COLO668 (cell line): ENCODE measurements around the gene ARL15.

Source experiments
- DNase-seq: peaks from one replicate; lab custom pipeline; 2025; ENCODE audit not compliant: unreplicated experiment; lab: John Stamatoyannopoulos, UW

Gene ARL15

DNA sequence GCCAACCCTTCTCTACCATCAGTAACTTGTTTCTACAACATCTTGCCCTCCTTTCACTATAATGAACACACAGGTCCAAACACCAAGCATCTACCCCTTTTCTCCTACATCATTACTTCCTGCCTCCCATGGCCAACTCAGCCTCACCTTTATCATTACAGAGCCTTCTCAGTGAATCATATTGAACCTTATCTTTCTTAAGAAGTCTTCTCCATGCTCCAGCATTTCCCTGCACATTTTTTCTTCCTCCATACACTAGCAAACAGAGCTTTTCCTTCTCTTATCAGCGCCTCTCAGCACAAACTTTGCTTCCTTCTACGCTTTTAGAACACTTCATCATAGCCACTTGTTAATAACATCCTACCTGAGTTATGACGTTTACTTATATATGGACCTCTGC, 148.2 kb downstream of the ARL15 start:
- DNase-seq = no peak

DNA sequence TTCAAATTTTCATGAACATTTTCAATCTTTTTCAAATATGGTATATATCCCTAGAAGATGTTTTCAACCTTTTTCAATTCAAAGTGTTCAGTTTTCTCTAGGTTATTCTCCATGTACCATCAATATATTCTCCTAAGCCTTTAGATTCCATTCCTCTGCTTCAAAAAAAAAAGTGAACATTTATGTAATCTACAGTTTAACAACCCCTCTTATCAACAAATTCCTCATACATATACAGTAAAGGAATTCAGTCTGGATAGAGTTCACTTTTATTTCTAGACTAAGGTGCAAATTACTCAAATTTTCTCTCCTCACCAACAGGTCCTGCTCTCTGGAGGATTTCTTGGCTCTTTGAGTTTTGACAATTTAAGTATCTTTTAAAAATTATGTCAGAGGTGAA, 150.0 kb downstream of the ARL15 start:
- DNase-seq = no peak

- no peak for DNase-seq
Measured at GRCh38 chr5:54159893-54160195, 150.5 kb downstream of the ARL15 start.

DNA sequence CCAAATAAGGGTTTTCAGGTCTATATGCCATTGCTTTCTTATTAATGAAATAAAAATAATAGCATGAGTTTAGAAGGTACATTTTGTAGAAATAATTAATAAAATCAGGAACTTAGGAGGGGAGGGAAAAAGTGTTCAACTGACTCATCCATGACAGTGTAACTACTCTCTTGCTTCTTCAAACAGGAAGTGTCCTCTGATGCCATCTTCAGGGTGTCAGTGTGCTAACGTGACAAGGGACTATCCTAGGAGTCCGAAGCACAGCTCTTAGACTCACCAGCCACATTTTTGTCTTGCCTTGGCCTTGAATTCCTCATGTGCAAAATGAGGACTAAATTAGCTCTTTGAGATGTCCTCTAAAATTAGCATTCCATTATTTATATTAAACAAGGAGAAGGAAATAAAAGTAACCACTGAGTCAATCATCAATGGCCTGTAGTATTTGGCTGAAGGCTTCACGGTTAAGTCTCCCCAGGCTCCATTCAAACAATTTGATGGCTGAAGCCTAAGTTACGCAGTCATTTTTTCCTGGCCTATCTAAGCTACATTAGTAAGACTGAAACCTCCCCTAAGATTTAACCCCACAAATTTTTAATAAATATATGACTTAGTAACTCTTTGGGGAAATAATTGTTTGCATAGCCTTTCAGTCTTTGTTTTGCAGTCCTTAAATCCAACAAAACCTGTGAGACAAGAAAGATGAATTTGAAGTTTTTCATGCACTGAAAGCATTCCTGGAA, 151.1 kb downstream of the ARL15 start:
- DNase-seq = no peak

DNA sequence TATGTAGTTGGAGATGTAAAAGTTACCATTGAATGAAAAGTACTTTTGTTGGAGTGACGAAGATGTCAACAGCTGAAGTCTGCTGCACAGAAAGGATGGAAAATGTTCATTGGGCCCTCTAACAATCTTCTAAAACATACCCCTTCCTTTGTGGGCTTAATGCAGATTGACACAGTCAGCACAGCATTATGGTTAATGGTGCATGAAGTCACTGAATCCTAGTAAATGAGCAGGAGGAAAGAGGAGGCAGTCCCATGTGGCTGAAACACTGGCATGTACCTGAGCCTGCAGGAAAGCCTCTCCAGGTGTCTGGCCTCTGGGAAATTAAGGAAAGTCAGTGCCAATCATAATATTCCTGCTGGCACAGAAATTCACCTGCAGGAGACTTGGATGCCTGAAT, 153.8 kb downstream of the ARL15 start:
- DNase-seq = peak; percentile 7

DNA sequence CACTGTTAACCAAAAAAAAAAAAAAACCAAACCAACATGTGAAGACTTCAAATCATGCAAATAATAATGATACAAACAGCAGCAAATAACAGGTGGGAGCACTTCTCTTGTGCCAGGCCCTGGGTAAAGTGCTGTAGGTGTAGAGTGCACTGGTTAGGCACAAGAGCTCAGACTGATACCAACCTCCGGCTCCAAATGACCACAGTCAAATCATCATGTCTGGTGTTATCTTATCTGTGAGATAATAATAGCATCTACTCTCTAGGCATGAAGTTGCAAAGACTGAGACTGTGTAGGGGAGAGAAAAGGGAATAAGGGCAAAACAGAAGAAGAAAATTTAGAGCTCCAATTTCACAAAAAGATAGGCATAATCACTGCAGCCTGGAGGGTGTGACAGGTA, 159.5 kb downstream of the ARL15 start:
- no peak for DNase-seq

DNA sequence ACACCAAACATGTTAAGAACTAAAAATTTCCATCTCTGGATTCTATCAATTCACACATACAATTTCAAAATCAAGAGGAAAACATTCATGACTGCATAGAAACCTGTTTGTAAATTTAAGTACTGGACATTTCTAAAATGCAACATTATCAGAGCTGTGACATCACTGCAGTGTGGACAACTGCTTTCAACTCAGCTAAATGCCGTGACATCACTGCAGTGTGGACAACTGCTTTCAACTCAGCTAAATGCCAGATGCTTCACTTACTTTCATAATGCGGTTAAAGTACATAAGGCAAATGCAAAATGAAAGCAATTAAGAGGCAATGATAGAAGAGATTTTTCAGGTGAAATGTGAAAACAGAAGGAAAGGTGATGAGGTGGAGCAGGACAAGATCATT, 161.5 kb downstream of the ARL15 start:
- peak; percentile 42 for DNase-seq

GRCh38 chr5:54148067-54148845, 162.1 kb downstream of the ARL15 start:
- DNase-seq = no peak

GRCh38 chr5:54146916-54147315, 163.5 kb downstream of the ARL15 start:
- DNase-seq = no peak

DNA sequence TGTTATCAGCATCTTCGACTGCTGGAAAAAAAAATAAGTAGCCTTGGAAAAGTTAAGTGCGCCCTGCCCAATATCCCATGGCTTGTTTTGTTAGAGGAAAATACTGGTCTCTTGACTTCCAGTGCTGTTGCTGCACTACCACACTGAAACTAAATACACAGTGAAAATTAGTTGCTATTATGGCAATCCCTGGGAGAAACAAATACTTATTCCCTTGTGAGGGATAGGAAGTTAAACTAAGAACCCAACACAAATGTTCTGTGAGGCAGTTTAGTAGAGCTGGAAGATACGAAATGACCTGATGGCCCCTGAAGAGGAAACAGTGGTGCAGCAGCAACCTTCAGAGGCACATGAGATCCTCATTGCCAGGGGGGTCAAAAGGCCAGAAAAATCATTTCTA, 164.0 kb downstream of the ARL15 start:
- DNase-seq = no peak

DNA sequence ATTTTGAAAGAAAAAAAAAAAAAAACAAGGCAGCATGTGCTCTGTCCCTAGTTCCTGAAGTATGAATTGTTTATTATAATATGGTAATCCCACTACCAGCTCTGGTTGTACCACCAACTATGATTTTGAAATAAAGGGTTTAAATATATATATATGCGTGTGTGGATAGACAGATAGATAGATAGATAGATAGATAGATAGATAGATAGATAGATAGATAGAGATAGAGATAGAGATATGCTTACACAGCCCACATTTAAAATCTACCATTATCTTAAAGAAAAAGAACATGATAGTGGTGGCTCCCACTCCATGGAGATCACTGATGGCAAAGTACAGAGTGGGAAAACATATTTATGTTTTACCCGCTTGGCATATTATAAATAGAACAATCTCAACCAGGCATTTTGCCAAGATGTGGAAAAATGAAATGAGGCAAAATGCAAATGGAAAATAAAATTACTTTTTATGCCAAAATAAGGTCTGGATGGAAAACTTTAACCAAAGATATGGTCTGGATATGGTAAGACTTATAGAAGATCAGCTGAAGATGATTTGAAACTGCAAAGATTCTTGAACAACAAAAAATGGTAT, 170.0 kb downstream of the ARL15 start:
- DNase-seq = no peak

GRCh38 chr5:54136516-54137440, 173.6 kb downstream of the ARL15 start:
- DNase-seq = no peak

DNA sequence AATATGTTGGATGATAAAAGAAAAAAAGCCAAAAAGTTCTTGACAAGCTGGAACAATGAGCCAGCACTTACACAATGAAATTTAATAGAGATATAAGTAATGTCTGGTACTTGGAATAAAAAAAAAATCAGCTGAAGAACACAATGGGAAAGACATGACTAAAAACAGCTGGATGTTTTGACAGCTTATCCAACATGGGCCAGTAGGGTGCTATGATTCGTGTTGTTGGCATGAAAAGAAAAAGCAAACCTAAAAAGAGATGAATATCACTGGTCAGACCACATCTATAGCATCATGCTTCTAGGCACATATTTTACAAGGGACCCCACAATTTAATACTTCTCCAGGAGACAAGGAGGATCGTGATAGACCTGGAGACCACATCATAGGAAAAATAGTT, 175.3 kb downstream of the ARL15 start:
- no peak for DNase-seq

DNA sequence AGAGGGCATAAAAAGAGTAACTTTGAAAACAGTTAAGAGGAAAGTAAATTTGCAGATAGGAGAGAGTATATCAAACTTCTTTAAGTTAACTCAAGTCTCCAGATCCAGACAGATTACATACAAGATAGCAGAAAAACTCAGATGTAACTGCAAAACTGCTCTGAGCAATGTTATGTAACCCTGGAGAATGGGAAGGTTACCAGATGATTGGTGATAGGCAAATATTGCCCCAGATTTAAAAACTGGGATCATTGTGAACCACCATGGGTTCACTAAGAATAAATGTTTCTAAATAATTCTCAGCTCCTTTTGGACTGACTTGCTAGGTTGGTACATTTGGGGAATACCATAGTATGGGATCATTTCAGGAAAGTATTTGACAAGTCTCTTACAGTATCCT, 176.5 kb downstream of the ARL15 start:
- DNase-seq = no peak

DNA sequence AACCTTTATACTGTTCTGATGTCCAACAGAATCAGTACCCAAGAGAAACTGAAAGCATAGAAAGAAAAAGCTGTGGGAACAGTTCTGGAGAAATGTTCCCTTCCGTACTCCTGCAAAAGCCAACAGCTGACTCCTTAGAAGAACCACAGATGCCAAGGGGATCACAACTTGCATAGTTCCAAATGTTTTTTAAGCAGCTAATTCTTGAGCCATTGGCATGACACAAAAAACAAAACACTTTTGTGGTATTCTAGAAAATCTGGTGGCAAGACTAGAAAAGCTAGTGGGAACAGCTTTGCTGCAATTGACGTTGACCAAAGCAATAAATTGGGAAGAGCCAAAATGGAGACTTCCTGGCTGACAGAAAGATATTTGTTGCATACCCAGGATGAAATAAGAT, 189.9 kb downstream of the ARL15 start:
- no peak for DNase-seq

GRCh38 chr5:54117957-54118356, 192.4 kb downstream of the ARL15 start:
- DNase-seq = no peak

- DNase-seq = peak; percentile 53
Measured at GRCh38 chr5:54115735-54116403, 194.5 kb downstream of the ARL15 start.

DNA sequence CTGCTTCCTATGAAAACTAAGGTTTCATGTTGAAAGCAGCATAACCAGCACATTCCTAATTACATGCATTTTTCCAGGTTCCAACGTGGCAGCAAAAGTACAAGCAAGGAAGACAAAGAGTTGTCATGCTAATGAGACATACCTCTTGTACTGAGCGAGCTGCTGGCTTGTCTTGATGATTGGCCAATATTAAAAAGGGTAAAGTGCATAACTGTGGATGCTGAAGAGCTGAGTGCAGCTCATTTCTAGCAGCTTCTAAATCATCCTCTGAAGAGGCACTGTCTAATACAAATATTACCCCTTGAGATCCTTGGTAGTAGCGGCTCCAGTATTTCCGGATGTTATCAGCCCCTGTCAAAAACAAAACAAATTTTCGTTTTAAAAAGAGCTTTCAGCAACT, 197.3 kb downstream of the ARL15 start:
- DNase-seq = no peak

DNA sequence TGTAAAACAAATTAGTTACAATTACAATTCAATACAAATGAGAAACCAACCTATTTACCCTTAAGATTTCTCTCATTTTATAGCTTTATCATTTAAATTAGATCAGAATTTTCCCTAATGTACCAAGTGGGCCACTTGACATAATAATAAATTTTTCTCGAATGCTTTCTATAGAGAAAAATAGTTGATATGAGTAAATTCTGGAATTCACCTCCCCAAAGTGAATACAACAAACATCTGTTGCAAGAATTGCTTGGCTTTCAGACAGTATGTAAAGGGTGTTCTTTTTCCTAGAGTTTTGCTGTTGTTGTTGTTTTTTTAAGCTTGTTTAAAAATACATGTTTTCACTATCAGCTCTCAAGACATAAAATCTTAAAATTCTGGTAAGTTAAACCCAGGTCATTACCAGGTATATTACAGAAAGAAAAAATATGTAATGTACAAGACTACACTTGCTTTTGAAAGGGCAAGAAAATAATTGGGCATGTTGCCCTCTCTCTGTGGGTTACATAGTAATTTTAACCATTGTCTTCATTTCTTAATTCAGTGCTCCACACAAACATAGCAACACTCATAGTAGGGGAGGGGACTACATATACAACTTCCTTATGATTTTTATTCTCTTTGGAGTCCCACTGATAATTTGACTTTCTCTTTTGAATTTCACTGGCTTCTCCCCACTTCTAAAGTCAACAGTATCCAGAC, 200.6 kb downstream of the ARL15 start:
- no peak for DNase-seq

GRCh38 chr5:54108136-54108535, 202.2 kb downstream of the ARL15 start:
- no peak for DNase-seq
